SK-N-MC (cell line): ENCODE data around the gene ZNF595.

ENCODE experiments used
- DNase-seq: peaks from one replicate; pipeline ENCODE4 v3.0.0-alpha.2; 2011; ENCODE audit warnings: low read depth, low spot score
- H3K27ac ChIP-seq: fragments of 200-600 bp; sonication (generic); 2 replicates; pipeline ENCODE4 v1.5.1; 2016; ENCODE audit warnings: mixed run types
- H3K36me3 ChIP-seq: fragments of 200-600 bp; sonication (generic); 2 replicates; pipeline ENCODE4 v1.6.1; 2017; ENCODE audit warnings: antibody characterized with exemption, low read length, mixed read lengths; ENCODE audit not compliant: insufficient read depth
- H3K4me3 ChIP-seq: fragments of 200-600 bp; sonication (generic); 2 replicates; pipeline ENCODE4 v1.5.1; 2016
- H3K9ac ChIP-seq: fragments of 200-600 bp; sonication (generic); 2 replicates; pipeline ENCODE4 v1.8.0; 2017; ENCODE audit warnings: mixed run types, mixed read lengths; ENCODE audit not compliant: insufficient read length
- H3K9me3 ChIP-seq: fragments of 200-600 bp; sonication (generic); 2 replicates; pipeline ENCODE4 v1.6.1; 2017; ENCODE audit warnings: low read depth, mild to moderate bottlenecking, antibody characterized with exemption, low read length, moderate library complexity, mixed read lengths
- EZH2 ChIP-seq: fragments of 200-600 bp; sonication (generic); IDR thresholded peaks from one replicate; pipeline ENCODE4 v1.6.1; 2017; ENCODE audit warnings: antibody characterized with exemption
- FOXP2 ChIP-seq: optimal IDR thresholded peaks from 2 replicates; pipeline ENCODE3; 2011; ENCODE audit warnings: mild to moderate bottlenecking, moderate library complexity; ENCODE audit not compliant: insufficient read depth; ENCODE audit errors: extremely low read length, control extremely low read depth
- POLR2AphosphoS5 ChIP-seq: IDR thresholded peaks from 2 replicates; pipeline ENCODE4 v1.6.1; 2012; ENCODE audit warnings: mild to moderate bottlenecking, low read depth, low read length, borderline replicate concordance

Gene ZNF595

DNA sequence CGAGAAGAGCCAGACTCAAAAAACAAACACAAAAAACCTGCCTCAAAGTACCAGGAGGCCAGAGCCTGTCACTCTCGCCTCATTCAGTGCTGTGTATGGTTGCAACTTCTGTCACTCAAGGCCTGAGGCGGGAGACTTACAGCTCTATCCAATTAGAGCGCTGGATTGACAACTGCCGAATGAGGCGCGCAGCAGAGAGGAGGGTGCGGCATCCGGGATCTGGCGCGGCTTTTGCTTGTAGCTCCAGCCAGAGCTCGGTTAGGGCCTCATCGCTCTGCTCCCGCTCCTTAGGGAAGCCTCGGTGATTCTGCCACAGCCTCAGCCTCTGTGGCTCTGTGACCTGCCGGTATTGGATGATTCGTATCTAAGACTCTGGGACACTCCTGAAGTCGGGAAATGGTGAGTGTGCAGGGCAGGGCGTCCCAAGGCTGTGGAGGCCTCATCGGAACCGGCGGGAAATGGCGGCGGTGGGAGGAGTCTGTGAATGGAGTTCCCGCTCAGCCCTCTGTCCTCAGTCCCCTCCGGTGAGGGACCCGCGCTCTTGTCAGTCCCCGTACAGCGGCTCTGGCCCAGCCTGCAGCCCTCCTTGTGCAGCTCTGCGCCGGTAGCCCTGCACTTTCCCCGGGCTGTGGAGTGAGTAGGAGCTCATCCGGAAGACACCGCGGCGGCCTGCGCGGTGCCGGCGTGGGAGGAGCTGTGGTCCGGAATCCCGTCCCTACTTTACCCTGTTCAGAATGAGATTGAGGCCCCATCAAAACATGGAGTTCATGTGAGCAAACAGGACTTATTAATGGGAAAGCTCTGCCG, 71.4 kb downstream of the ZNF595 start, which contains the start of gene ZNF718:
TSS of gene ZNF718 (plus strand) at position 227 of the 807 bp plus-strand sequence. CDS start at position 397, 170 bp downstream.
- peak; percentile 88 for DNase-seq
- peaks cover 40% of the 10 kb centered on the region for H3K9me3 ChIP-seq
- H3K36me3 ChIP-seq: peaks cover 50% of the 10 kb centered on the region
- H3K9ac ChIP-seq: peak within 1 kb of the TSS; percentile 97
- H3K4me3 ChIP-seq: peak within 1 kb of the TSS; percentile 99
- peak within 1 kb of the TSS; percentile 97 for H3K27ac ChIP-seq
- peak; percentile 75; the same call in 1 of the 2 replicates for TF ChIP-seq POLR2AphosphoS5
- no peak for TF ChIP-seq FOXP2

GRCh38 chr4:125091-125771, 72.1 kb downstream of the ZNF595 start:
- peak overlapping the region; percentile 99 for H3K4me3 ChIP-seq
- H3K9ac ChIP-seq: peak overlapping the region; percentile 97
- peaks cover 58% of the 10 kb centered on the region for H3K36me3 ChIP-seq

DNA sequence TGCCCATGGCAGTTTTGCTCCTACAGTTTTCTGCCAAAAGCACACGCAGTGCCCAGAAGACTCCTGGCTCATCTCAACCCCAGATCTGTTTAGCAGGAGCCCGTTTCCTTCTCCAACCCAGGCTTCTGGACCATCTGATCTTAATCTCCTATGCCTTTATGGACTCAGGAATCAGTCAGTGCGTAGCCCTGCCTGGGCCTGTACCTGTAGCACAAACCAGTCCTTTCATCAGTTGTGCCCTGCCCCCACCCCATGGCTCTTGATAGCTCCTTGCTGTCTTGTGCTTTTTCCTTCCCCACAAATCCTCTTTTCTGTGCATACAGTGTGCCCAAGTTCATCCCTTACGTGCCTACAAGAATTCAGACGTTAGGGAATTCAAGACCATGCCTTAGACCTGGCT, 72.7 kb downstream of the ZNF595 start:
- Histone ChIP-seq H3K4me3 (peak overlapping the region; percentile 99), H3K27ac (no peak overlapping the region), H3K36me3 (peaks cover 64% of the 10 kb centered on the region), H3K9me3 (peaks cover 40% of the 10 kb centered on the region), H3K9ac (no peak overlapping the region)
- TF ChIP-seq EZH2 (no peak), POLR2AphosphoS5 (no peak), FOXP2 (no peak)
- DNase-seq: no peak

More at GRCh38 chr4:125091-125771, 72.1 kb downstream of the ZNF595 start:
- TF ChIP-seq EZH2: no peak
- Histone ChIP-seq H3K27ac (peak overlapping the region; percentile 97), H3K9me3 (peaks cover 40% of the 10 kb centered on the region)
- DNase-seq: no peak

DNA sequence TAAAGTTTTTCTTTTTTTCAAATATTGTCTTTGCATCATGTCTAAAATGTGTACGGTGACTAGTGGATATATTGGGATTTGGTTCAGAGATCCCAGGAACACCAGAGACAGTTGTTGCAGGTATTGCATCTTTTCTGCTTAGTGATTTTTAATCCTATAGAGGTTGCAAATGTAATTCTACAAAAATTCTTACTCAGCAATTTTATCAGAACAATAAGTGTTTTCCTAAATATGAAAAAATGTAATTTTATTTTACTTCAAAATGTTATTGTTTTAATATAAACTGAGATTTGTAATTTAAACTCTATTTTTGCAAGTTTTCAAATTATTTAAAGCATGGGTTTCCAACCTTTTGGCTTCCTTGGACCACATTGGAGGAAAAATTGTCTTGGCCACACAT, 79.4 kb downstream of the ZNF595 start:
- Histone ChIP-seq H3K9me3 (peaks cover 34% of the 10 kb centered on the region), H3K27ac (no peak overlapping the region), H3K4me3 (no peak overlapping the region), H3K9ac (no peak overlapping the region), H3K36me3 (peaks cover 93% of the 10 kb centered on the region)
- TF ChIP-seq EZH2 (no peak), FOXP2 (no peak), POLR2AphosphoS5 (no peak)
- no peak for DNase-seq
